A172 (cell line): ENCODE measurements around the gene CYBA. TPM values are rescaled to one million over a fixed set of nuclear protein-coding genes. Genes with fewer than 3 reads are reported as not detected.

ENCODE experiments used
- DNase-seq: peaks from one replicate; pipeline ENCODE4 v3.0.0-alpha.2; 2015; ENCODE audit warnings: low spot score
- total RNA-seq: library from RNA; depleted of rRNA; stranded (reverse); fragments of >200 nt; shearing (Covaris generic); gene quantifications from 2 replicates; pipeline ENCODE4 v1.2.3, GENCODE V29; 2014

The CYBA gene
- total RNA-seq, 1 experiment from 2014 or later, result 0.19 TPM

DNA sequence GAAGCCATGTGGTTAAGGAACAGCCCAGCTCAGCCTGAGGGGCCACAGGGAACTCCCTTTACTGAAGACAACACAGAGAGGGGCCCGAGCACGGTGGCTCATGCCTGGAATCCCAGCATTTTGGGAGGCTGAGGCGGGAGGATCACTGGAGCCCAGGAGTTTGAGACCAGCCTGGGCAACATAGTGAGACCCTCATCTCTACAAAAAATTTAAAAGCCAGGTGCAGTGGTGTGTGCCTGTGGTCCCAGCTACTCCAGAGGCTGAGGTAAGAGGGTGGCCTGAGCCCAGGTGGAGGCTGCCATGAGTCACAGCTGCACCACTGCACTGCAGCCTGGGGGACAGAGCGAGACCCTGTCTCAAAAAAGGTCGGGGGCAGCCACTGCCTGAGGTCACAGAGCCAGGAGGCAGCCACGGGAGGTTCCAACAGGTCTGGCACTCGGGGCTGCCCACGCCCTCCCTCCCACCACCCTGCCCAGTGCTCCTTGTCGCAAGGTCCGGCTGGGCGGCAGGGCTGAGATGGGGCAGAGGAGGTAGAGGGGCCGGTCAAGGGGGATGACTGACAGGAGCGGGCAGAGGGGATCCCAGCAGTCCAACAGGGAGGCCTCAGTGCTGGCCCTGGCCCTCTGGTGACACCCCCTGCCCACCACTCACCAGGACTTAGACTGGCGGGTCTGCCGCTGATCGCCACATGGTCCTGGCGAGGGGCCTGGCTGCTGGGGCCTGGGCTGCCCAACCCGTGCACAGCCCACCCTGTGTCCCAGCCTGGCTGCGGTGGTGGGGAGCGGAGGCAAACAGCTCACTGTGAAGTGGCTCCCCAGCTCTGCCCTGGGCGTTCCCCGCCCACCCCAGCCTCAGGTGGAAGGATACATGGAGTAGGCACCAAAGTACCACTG, 3.4 kb downstream of the CYBA start:
- DNase-seq, result no peak

GRCh38 chr16:88646345-88647034, 4.4 kb downstream of the CYBA start:
- no peak for DNase-seq

- no peak for DNase-seq
Observed at GRCh38 chr16:88645941-88646340, 4.9 kb downstream of the CYBA start.

GRCh38 chr16:88645455-88645854, 5.4 kb downstream of the CYBA start:
- no peak for DNase-seq

- DNase-seq, result no peak
Observed at GRCh38 chr16:88643644-88643932, 7.3 kb downstream of the CYBA start.

GRCh38 chr16:88642881-88643643, 7.8 kb downstream of the CYBA start:
- DNase-seq, result no peak

- no peak for DNase-seq
Observed at GRCh38 chr16:88640498-88641247, 10.2 kb downstream of the CYBA start.

DNA sequence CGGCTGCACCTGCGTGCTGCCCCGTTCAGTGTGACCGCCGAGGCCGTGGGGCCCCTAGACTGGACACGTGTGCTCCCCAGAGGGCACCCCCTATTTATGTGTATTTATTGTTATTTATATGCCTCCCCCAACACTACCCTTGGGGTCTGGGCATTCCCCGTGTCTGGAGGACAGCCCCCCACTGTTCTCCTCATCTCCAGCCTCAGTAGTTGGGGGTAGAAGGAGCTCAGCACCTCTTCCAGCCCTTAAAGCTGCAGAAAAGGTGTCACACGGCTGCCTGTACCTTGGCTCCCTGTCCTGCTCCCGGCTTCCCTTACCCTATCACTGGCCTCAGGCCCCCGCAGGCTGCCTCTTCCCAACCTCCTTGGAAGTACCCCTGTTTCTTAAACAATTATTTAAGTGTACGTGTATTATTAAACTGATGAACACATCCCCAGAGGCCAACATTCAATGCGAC, 10.8 kb downstream of the CYBA start:
- no peak for DNase-seq

DNA sequence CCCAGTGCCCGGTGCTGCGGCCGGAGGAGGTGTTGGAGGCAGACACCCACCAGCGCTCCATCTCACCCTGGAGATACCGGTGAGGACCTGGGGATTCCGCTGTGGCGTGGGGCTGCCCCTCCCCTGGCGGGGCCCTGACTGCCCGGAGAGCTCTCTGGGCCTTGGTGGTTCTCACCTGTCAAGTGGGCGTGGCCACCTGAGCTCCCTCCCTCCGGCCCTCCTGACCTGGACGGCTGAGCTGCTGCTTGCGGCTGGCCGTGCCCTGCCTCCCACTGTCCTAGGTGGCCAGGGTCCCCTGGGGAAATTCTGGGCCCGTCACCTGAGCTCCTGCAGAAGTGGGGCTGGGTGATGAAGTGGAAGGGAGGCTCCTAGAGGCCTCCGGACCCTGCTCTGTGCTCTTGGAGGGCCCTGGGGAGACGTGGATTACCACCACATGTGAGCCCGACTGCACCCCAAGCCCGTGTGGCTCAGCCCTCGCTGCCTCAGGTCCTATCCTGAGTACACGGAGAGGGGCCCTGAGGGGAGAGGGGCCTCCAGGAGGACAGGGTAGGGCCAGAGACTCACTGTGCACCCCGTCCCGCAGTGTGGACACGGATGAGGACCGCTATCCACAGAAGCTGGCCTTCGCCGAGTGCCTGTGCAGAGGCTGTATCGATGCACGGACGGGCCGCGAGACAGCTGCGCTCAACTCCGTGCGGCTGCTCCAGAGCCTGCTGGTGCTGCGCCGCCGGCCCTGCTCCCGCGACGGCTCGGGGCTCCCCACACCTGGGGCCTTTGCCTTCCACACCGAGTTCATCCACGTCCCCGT, 11.4 kb downstream of the CYBA start:
- no peak for DNase-seq

DNA sequence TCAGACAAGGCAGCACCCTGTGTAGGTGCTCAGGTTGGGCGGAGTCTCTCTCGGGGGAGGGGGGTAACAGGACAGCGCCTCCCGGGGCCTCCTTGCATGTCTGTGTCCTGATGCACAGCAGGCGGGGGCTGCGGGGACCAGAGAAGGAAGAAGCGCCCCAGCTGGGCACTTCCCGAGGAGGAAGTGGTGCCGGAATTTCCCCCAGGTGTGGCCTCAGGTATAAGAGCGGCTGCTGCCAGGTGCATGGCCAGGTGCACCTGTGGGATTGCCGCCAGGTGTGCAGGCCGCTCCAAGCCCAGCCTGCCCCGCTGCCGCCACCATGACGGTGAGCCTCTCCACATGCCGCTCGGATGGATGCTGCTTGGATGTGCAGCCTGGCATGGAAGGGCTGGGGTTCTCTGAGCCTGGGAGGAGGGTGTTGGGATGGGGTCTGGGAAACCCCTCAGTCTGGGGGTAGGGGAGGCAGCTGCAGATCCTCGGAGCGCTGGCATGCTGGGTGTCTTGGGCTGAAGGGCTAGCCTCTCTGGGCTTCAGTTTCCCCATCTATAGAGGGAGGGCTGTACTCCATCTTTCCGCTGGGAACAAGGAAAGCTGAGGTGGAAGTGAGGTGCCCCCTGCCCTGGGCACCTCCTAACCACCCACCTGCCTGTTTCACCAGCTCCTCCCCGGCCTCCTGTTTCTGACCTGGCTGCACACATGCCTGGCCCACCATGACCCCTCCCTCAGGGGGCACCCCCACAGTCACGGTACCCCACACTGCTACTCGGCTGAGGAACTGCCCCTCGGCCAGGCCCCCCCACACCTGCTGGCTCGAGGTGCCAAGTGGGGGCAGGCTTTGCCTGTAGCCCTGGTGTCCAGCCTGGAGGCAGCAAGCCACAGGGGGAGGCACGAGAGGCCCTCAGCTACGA, 12.3 kb downstream of the CYBA start, which contains the start of gene IL17C:
Gene IL17C, plus strand, starts transcription at position 250 of the 908 bp plus-strand sequence. Its CDS starts 70 bp downstream, at position 320.
- DNase-seq, result no peak

DNA sequence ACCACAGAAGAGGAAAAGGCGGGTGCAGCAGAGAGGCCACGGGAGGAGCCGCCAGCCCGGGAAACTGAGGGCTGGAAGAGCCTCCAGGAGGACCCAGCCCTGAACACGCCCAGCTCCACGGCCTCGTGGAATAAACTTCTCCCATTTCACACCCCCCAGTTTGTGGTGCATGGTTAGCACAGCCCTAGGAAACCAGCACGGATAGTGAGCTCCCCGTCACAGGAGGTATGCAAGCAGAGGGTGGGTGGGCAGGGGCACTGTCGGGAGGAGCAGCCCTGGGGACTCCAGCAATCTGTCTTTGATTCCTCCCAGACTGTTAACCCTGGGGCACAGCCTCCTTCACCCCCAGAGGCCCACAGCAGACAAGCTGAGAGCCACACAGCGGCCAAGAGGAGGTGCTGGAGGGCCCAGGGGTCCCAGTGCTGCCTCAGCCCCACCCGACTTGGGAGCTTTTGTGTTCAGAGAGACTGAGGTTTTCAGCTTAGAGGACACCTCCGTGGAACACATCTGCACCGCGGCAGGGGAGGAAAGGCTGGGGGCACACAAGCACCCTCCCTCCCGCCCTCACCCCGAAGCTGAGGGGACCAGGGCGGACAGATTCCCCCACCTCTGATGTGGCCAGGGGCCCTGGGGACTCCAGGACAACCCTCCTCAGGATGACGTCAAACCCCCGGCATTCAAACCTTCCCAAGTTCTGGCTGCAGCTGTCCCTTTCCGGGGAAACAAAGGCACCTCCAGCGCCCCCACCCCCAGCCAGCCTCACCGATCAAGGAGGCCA, 14.2 kb downstream of the CYBA start:
- no peak for DNase-seq

- DNase-seq, result no peak
Observed at GRCh38 chr16:88635671-88636319, 15.1 kb downstream of the CYBA start.

- DNase-seq, result no peak
Observed at GRCh38 chr16:88634994-88635670, 15.7 kb downstream of the CYBA start.

DNA sequence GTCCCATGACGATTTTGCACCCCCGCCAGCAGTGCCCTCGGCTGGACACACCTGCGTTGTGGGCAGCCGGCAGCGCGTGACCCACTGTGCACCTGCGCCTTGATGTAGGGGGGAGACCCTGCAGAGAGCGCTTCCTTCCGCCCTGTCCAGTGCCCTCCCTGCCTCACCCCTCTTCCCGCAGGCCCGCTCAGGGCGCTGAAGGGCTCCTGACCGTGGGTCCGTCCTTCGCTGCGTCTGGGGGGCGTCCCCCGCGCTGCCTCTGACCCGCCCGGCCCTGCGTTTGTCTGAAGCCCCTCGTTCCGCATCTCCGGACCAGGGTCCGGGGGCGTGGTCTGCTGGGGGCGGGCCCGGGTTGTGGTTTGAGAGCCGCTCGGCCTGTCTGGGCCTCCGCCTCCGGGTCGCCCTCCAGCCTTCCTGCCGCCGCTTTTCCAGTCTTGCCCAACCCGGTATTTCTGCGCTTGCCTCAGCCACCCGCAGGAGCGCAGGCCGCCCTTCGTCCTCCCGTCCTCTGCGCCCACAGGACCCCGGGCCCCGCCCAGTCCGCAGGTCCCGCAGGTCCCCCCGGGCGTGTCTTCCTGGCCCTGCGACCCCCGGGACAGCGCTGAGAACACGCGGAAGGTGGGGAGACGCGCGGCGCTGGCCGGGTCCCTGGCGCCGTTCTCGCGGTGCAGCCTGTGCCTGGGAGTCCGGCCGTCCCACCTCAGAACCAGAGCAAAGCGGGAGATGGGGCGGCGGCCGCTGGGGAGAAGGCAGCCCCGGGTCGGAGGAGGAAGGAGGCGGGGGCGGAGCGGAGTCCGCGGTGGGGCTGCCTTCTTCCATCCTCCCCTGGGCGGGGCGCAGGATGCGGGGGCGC, 16.5 kb downstream of the CYBA start:
- no peak for DNase-seq

DNA sequence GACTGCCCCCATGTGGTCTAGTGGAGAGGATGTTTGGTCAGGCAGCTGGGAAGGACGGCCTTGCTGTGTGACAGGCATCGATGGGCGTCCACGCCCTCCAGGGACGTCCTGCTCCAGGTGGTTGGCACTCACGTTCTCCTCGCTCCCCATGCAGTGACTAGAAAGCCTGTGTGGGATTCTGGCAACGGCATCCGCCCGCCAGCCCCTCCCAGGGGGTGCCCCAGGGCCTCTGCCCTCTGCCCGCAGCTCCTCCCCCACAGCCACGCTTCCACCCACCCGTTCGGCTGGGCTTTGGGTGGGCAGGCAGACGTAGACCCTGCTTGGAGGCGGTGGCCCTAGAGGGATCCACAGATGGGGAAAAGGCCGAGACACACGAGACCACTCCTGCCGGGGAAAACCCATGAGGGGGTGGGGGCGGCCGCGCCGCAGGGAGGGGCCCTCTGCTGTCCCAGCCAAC, 17.1 kb downstream of the CYBA start:
- DNase-seq, result peak; percentile 51

DNA sequence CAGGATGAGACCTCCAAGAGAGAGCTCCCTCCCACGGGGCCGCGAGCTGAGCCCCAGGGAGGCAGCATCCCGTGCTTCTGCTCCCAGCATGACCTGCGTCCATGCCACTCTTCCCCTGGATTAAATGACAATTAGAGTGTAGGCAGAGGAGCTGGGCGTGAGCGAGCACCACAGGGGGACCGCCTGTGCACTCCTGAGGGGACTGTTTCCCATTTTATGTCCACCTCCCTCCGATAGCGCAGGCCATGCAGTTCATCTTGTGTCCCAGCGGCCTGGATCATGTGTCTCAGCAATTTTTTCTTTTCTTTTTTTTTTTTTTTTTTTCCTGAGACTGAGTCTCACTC, 18.3 kb downstream of the CYBA start:
- DNase-seq, result no peak
